Measurements from ENCODE around the gene TUT4. TPM values are rescaled to one million over a fixed set of nuclear protein-coding genes. Genes with fewer than 3 reads are reported as not detected.

TUT4 gene
- total RNA-seq, 3 donors from 2014 or later = 44.2 to 85.3 (median 68.8) TPM

- no peak for DNase-seq (ENCODE audit: low spot score in 2 of 2)
- Histone ChIP-seq H3K4me1 (no peaks in the 10 kb centered on the region), H3K4me3 (no peak overlapping the region), H3K27me3 (no peaks in the 10 kb centered on the region), H3K27ac (no peak overlapping the region), H3K36me3 (no peaks in the 10 kb centered on the region), H3K9me3 (no peaks in the 10 kb centered on the region)
- TF ChIP-seq POLR2A (IDR thresholded peaks at IDR 0.05) (no peak), POLR2AphosphoS5 (IDR thresholded peaks at IDR 0.05) (no peak)
- TF ChIP-seq, protein P1, sequence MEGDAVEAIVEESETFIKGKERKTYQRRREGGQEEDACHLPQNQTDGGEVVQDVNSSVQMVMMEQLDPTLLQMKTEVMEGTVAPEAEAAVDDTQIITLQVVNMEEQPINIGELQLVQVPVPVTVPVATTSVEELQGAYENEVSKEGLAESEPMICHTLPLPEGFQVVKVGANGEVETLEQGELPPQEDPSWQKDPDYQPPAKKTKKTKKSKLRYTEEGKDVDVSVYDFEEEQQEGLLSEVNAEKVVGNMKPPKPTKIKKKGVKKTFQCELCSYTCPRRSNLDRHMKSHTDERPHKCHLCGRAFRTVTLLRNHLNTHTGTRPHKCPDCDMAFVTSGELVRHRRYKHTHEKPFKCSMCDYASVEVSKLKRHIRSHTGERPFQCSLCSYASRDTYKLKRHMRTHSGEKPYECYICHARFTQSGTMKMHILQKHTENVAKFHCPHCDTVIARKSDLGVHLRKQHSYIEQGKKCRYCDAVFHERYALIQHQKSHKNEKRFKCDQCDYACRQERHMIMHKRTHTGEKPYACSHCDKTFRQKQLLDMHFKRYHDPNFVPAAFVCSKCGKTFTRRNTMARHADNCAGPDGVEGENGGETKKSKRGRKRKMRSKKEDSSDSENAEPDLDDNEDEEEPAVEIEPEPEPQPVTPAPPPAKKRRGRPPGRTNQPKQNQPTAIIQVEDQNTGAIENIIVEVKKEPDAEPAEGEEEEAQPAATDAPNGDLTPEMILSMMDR (IDR thresholded peaks at IDR 0.05) = no peak
- intact Hi-C loops (cut with DNase I; ENCODE audit: low total_unique reads) = no loop called here
Observed at GRCh38 chr1:52592637-52593323, 39.9 kb upstream of the TUT4 start.

- Histone ChIP-seq H3K4me3 (no peak overlapping the region), H3K36me3 (no peaks in the 10 kb centered on the region), H3K4me1 (no peaks in the 10 kb centered on the region), H3K9me3 (no peaks in the 10 kb centered on the region), H3K27me3 (no peaks in the 10 kb centered on the region), H3K27ac (no peak overlapping the region)
- no peak for DNase-seq (ENCODE audit: low spot score in 2 of 2)
- intact Hi-C loops (cut with DNase I; ENCODE audit: low total_unique reads) = no loop called here
- TF ChIP-seq POLR2AphosphoS5 (IDR thresholded peaks at IDR 0.05) (no peak), POLR2A (IDR thresholded peaks at IDR 0.05) (no peak)
- TF ChIP-seq, protein P1 (IDR thresholded peaks at IDR 0.05) = no peak
Observed at GRCh38 chr1:52590266-52590665, 37.4 kb upstream of the TUT4 start.

- TF ChIP-seq, protein P1 (IDR thresholded peaks at IDR 0.05) = no peak
- TF ChIP-seq POLR2AphosphoS5 (IDR thresholded peaks at IDR 0.05) = no peak
- no peak for TF ChIP-seq POLR2A (IDR thresholded peaks at IDR 0.05)
Observed at GRCh38 chr1:52588535-52588934, 35.6 kb upstream of the TUT4 start.

GRCh38 chr1:52588027-52588426 lies 35.1 kb upstream of the TUT4 start:
- no peaks in the 10 kb centered on the region for H3K9me3 ChIP-seq
- no peaks in the 10 kb centered on the region for H3K4me1 ChIP-seq
- intact Hi-C loops (cut with DNase I; ENCODE audit: low total_unique reads) = no loop called here
- no peak for DNase-seq (ENCODE audit: low spot score in 2 of 2)
- H3K27ac ChIP-seq = no peak overlapping the region
- TF ChIP-seq POLR2A (IDR thresholded peaks at IDR 0.05) (no peak), POLR2AphosphoS5 (IDR thresholded peaks at IDR 0.05) (no peak)
- TF ChIP-seq, protein P1 (IDR thresholded peaks at IDR 0.05) = no peak
- H3K36me3 ChIP-seq = no peaks in the 10 kb centered on the region
- no peak overlapping the region for H3K4me3 ChIP-seq
- H3K27me3 ChIP-seq = no peaks in the 10 kb centered on the region

More at GRCh38 chr1:52588535-52588934, 35.6 kb upstream of the TUT4 start:
- Histone ChIP-seq H3K4me1 (no peaks in the 10 kb centered on the region), H3K27me3 (no peaks in the 10 kb centered on the region), H3K4me3 (no peak overlapping the region), H3K9me3 (no peaks in the 10 kb centered on the region), H3K36me3 (no peaks in the 10 kb centered on the region), H3K27ac (no peak overlapping the region)
- intact Hi-C loops (cut with DNase I; ENCODE audit: low total_unique reads) = no loop called here
- no peak for DNase-seq (ENCODE audit: low spot score in 2 of 2)

GRCh38 chr1:52585474-52585873 lies 32.6 kb upstream of the TUT4 start:
- intact Hi-C loops (cut with DNase I; ENCODE audit: low total_unique reads) = no loop called here
- Histone ChIP-seq H3K9me3 (no peaks in the 10 kb centered on the region), H3K27me3 (no peaks in the 10 kb centered on the region), H3K36me3 (no peaks in the 10 kb centered on the region), H3K4me1 (no peaks in the 10 kb centered on the region), H3K27ac (no peak overlapping the region), H3K4me3 (no peak overlapping the region)
- TF ChIP-seq POLR2AphosphoS5 (IDR thresholded peaks at IDR 0.05) = no peak
- TF ChIP-seq, protein P1 (IDR thresholded peaks at IDR 0.05) = no peak
- TF ChIP-seq POLR2A (IDR thresholded peaks at IDR 0.05) = no peak
- no peak for DNase-seq (ENCODE audit: low spot score in 2 of 2)

Data from breast epithelium (tissue), 4 donors.